Measurements from ENCODE around the gene CPNE7. TPM values are rescaled to one million over a fixed set of nuclear protein-coding genes. Genes with fewer than 3 reads are reported as not detected.

The CPNE7 gene
- total and polyA plus RNA-seq, 10 of the 15 experiments (the other 5 are each of a cell fraction or from before 2014, with no cell fraction given) = 0.29 to 46.9 (median 17.5) TPM

GRCh38 chr16:89638455-89638854, 62.9 kb downstream of the CPNE7 start:
- WGBS (ENCODE audit: insufficient coverage, insufficient replicate concordance, low lambda C conversion rate, missing lambda C conversion rate) = 28% methylated on average over 7 of the region's 10 CpGs
- RAD21 ChIA-PET (ENCODE audit: unreplicated experiment) = no interaction called here
- Histone ChIP-seq H3K4me2 (ENCODE audit: control insufficient read depth, insufficient read depth) (no peak overlapping the region), H2AFZ (ENCODE audit: control insufficient read depth, low read depth, low read length) (no peak overlapping the region), H3K9me3 (replicated peaks; ENCODE audit: control insufficient read depth, insufficient read depth, low read length) (peaks cover 2% of the 10 kb centered on the region; the same call in 1 of the 3 replicates), H3K27me3 (replicated peaks in 1 of 2; ENCODE audit: control insufficient read depth in 2 of 2, insufficient read depth in 2 of 2, low read length in 1 of 2) (no peaks in the 10 kb centered on the region; a peak in 1 of 4 replicates), H3K79me2 (ENCODE audit: control insufficient read depth, insufficient read depth, low read length) (no peaks in the 10 kb centered on the region), H3K4me1 (ENCODE audit: control insufficient read depth, insufficient read depth, low read length) (no peaks in the 10 kb centered on the region), H4K20me1 (ENCODE audit: control insufficient read depth, insufficient read depth) (no peaks in the 10 kb centered on the region), H3K9ac (ENCODE audit: control insufficient read depth, insufficient read depth, low read length) (no peak overlapping the region), H3K36me3 (ENCODE audit: control insufficient read depth in 2 of 2, insufficient read depth in 2 of 2, low read length in 1 of 2) (no peaks in the 10 kb centered on the region), H3K4me3 (no peak overlapping the region), H3K27ac (ENCODE audit: control insufficient read depth, insufficient read depth) (no peak overlapping the region)
- BruUV-seq (replicated peaks) = no TSS peak
- DNase-seq (ENCODE audit: low read depth, low spot score) (no peak), FAIRE-seq (no peak), ATAC-seq (no peak)
- SMC1A ChIA-PET (ENCODE audit: uncharacterized antibody, unreplicated experiment) = no interaction called here
- no peak for TF ChIP-seq NFXL1 (IDR thresholded peaks at IDR 0.05; ENCODE audit: borderline replicate concordance)
- no peak for TF ChIP-seq JUND (IDR thresholded peaks at IDR 0.05; ENCODE audit: low read depth, low read length)
- no peak for TF ChIP-seq CEBPZ (IDR thresholded peaks at IDR 0.05; ENCODE audit: low read depth, low read length)
- no peak for TF ChIP-seq NR2C1 (IDR thresholded peaks at IDR 0.05)
- no peak for TF ChIP-seq PAX8 (IDR thresholded peaks at IDR 0.05)
- no peak for TF ChIP-seq ZBTB33 (IDR thresholded peaks at IDR 0.05)
- CTCF ChIA-PET = no interaction called here
- intact Hi-C loops (cut with micrococcal nuclease; ENCODE audit: unreplicated experiment) (no loop called here), in situ Hi-C loops (cut with MboI) (no loop called here)
- POLR2A ChIA-PET = no interaction called here

Data from GM12878 (cell line).